Measurements from ENCODE around the gene BCAT1. TPM values are rescaled to one million over a fixed set of nuclear protein-coding genes. Genes with fewer than 3 reads are reported as not detected.

Gene BCAT1
- total and polyA plus RNA-seq, 9 of the 15 experiments (the other 6 are each of a cell fraction or from before 2014, with no cell fraction given): 38.5 to 157 (median 66.8) TPM

GRCh38 chr12:24954261-24954660, 5.4 kb upstream of the BCAT1 start (continued):
- TF ChIP-seq ATF7 (IDR thresholded peaks at IDR 0.05) (no peak; the same call in 1 of the 2 replicates), MAFF (IDR thresholded peaks at IDR 0.05; ENCODE audit: low read length) (peak; percentile 22; the same call in 1 of the 2 replicates), SMARCE1 (IDR thresholded peaks at IDR 0.05) (peak; percentile 85; the same call in 1 of the 2 replicates), ZNF197 (CRISPR knock-in tag; IDR thresholded peaks at IDR 0.05; ENCODE audit: low read depth) (no peak), STAT5A (IDR thresholded peaks at IDR 0.05; ENCODE audit: borderline replicate concordance, low read length) (no peak), ZNF316 (IDR thresholded peaks at IDR 0.05) (peak; percentile 51; the same call in 1 of the 2 replicates), RHOXF2B (CRISPR knock-in tag; conservative IDR thresholded peaks at IDR 0.05) (no peak), CTBP1 (IDR thresholded peaks at IDR 0.05; ENCODE audit: borderline replicate concordance) (peak; percentile 21; the same call in 1 of the 2 replicates), NR1H2 (CRISPR knock-in tag; IDR thresholded peaks at IDR 0.05) (no peak), SOX6 (IDR thresholded peaks at IDR 0.05) (peak; percentile 85; the same call in 1 of the 2 replicates), HDAC8 (tag; IDR thresholded peaks at IDR 0.05) (no peak), MED1 (CRISPR knock-in tag; IDR thresholded peaks at IDR 0.05; ENCODE audit: borderline replicate concordance) (no peak), SREBF1 (IDR thresholded peaks at IDR 0.05; ENCODE audit: borderline replicate concordance, low read depth, low read length) (no peak), ZBTB43 (CRISPR knock-in tag; IDR thresholded peaks at IDR 0.05) (no peak), ZNF24 (IDR thresholded peaks at IDR 0.05) (no peak), DPF2 (IDR thresholded peaks at IDR 0.05) (peak; percentile 78), MTA1 (IDR thresholded peaks at IDR 0.05; ENCODE audit: borderline replicate concordance) (peak; percentile 74; the same call in 1 of the 2 replicates), ZNF133 (CRISPR knock-in tag; IDR thresholded peaks at IDR 0.05) (no peak), PRDM10 (IDR thresholded peaks at IDR 0.05; ENCODE audit: partially characterized antibody) (peak; percentile 35), HDAC1 (IDR thresholded peaks at IDR 0.05) (peak in 1 of 2 experiments; percentile 67; a peak in 2 of 4 replicates), RCOR1 (IDR thresholded peaks at IDR 0.05; ENCODE audit: borderline replicate concordance in 1 of 2, low read depth in 2 of 2, low read length in 2 of 2) (peak in 1 of 2 experiments; percentile 51; a peak in 1 of 4 replicates), RB1 (IDR thresholded peaks at IDR 0.05; ENCODE audit: low read depth) (no peak), ARID1B (IDR thresholded peaks at IDR 0.05) (peak; percentile 72), NELFE (IDR thresholded peaks at IDR 0.05; ENCODE audit: insufficient read depth, insufficient read length) (no peak), CBFA2T2 (conservative IDR thresholded peaks at IDR 0.05) (peak; percentile 29; the same call in 1 of the 2 replicates), SRF (CRISPR knock-in tag; IDR thresholded peaks at IDR 0.05) (peak in 1 of 2 experiments; percentile 85; a peak in 3 of 4 replicates)
- TF ChIP-seq, protein P1, sequence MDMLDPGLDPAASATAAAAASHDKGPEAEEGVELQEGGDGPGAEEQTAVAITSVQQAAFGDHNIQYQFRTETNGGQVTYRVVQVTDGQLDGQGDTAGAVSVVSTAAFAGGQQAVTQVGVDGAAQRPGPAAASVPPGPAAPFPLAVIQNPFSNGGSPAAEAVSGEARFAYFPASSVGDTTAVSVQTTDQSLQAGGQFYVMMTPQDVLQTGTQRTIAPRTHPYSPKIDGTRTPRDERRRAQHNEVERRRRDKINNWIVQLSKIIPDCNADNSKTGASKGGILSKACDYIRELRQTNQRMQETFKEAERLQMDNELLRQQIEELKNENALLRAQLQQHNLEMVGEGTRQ (CRISPR knock-in tag; IDR thresholded peaks at IDR 0.05): no peak
